UCSD-AML1 (cell line): ENCODE results near the gene RASSF3.
A peak's percentile ranks its signal among the peaks of the same experiment; 100 is the strongest.

Experiments
- DNase-seq: peaks from one replicate; lab custom pipeline; 2025; ENCODE audit not compliant: unreplicated experiment; lab: John Stamatoyannopoulos, UW

The RASSF3 gene

GRCh38 chr12:64667793-64668192 lies 57.5 kb downstream of the RASSF3 start:
- DNase-seq, result no peak

- DNase-seq, result peak; percentile 77
These were observed 59.1 kb downstream of the RASSF3 start for GRCh38 chr12:64669270-64669842.

DNA sequence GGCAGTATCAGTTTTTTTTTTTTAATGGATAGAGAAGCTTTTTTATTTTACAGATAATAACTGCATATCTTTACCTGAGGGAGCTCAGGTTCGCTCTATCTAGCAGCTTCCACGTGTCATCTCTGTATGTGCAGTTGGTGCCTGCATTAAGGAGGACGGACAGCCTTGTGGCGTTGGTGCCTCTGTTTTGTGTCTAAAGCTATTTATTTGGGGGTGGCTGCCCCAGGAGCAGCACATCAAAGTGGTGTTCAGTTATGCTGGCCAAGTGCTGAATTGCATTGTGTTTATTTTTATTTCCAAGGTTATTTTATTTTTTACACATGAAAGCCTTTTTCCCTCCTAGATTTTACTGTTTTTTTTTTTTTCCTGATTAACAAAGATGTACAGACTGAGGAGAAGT lies 59.7 kb downstream of the RASSF3 start:
- no peak for DNase-seq

- DNase-seq, result no peak
These were observed 60.8 kb downstream of the RASSF3 start for GRCh38 chr12:64670919-64671639.

- no peak for DNase-seq
These were observed 61.4 kb downstream of the RASSF3 start for GRCh38 chr12:64671681-64672080.

- DNase-seq, result peak; percentile 54
These were observed 62.7 kb downstream of the RASSF3 start for GRCh38 chr12:64672925-64673409.

- no peak for DNase-seq
These were observed 63.3 kb downstream of the RASSF3 start for GRCh38 chr12:64673490-64674169.

DNA sequence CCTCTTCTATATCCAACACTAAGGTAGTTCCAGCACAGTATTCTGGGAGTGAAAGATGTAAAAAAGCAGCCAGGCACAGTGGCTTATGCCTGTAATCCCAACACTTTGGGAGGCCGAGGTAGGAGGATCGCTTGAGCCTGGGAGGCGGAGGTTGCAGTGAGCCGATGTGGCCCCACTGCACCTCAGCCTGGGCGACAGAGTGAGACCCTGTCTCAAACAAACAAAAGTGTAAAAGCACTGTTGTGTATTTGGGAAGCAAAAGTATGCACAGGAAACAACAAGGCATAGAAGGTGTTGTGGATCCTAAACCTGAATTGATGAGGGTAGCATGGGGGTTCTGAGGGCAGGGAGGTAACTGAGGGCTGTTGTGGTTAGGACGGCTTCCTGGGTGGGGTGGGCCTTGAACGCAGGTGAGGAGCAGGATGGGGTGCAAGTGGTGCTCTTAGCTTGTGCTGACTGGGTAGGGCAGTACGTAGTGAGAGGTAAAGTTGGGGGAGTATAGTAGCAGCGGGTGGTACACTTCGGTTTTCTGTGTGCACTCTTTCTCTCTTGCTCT lies 64.2 kb downstream of the RASSF3 start:
- no peak for DNase-seq

GRCh38 chr12:64675795-64676194 lies 65.5 kb downstream of the RASSF3 start:
- DNase-seq, result peak; percentile 27

GRCh38 chr12:64678248-64678647 lies 68.0 kb downstream of the RASSF3 start:
- DNase-seq, result no peak

GRCh38 chr12:64678835-64679234 lies 68.5 kb downstream of the RASSF3 start:
- no peak for DNase-seq

DNA sequence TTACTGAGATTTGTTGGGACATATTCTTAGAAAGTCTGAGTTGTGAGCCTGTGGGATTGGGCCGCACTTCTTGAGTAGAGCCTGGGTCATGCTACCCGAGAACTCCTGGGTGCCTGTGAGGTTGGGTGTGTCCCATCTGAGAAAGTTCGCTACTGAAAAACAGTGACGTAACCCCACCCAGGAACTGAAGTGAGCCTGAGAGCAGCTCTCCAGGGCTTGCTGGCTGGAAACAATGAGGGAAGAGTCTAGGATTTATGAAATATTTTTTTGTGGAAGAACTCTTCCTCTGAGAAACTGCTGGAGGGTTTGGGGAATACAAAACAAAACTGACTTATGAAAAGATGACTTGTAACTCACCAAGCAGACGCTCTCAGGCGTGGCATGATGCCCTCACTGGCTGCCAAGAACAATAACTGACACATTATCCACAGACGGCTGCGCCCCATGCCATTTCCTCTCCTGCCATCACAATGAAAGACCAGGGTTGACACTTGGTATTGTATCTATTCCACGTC lies 69.2 kb downstream of the RASSF3 start:
- no peak for DNase-seq

DNA sequence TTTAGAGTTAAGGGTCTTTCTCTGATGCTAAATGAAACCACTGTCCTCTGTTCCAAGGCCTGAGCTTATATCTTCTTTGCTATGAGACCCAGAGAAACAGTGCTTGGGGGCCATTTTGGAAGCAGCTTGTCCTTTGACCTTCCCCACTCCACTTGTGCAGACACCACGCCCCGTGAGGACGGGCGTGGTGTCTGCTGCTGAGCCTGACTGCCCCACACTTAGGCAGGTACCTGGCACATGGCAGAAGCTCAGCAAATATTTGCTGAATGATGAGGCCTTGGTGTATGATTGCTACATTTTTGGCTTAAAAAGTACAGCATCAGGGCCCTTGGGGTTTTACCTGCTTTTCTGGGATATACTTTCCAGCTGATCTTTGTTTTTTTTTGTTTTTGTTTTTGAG lies 69.9 kb downstream of the RASSF3 start:
- no peak for DNase-seq

GRCh38 chr12:64681200-64682052 lies 71.1 kb downstream of the RASSF3 start:
- DNase-seq, result peak; percentile 18

DNA sequence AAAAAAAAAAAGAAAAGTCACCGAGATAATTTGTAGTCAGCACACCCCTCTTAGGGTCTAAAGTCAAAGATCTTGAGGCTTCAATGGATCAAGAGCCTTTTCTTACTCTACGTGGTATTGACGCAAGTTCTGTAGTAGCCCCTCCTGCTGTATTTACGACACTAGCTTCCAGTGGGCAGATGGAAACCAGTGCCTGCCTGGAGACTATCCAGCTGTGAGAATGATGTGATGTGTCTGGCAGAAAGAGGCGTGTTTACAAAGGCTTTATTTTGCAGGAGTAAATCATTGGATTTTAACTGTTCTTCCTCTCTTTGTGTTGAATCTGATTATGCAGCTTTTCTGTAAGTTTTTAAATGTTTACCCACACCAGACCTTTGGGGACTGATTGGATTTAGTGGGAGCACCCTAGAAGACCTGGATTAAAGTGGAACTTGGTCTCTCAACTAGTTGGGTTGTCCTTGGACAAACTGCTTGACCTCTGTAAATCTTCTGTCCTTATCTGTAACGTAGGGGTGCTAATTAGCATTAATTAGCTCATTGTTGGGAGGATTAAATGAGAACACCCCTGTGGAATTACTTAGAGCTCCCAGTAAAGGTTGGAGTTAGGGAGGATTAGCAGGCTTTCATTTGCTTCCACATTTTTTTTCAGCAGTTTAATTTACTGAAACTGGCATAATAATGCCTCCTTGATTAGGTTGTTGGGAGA lies 72.4 kb downstream of the RASSF3 start:
- no peak for DNase-seq

DNA sequence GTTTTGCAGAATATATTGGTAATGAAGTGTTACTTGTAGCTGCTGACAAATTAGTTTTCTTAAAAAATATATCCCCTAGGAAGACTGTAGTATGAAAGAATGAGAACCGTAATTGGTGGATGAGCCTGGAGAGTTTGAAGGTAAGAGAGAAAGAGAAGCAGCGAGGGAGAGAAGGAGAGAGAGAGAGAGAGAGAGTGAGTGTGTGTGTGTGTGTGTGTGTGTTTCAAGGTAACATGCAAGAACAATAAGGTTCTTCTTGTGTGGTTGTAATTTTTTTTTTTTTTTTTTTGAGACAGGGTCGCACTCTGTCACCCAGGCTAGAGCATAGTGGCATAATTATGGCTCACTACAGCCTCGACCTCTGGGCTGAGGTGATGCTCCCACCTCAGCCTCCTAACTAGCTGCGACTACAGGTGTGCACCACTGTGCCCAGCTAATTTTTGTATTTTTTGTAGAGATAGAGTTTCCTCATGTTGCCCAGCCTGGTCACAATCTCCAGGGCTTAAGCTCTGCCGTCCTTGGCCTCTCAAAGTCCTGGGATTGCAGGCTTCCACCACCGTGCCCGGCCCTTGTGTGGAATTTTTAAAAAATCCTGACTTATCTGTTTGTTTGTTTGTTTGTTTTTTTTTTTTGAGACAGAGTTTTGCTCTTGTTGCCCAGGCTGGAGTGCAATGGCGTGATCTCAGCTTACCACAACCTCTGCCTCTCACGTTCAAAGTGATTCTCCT lies 73.7 kb downstream of the RASSF3 start:
- no peak for DNase-seq

DNA sequence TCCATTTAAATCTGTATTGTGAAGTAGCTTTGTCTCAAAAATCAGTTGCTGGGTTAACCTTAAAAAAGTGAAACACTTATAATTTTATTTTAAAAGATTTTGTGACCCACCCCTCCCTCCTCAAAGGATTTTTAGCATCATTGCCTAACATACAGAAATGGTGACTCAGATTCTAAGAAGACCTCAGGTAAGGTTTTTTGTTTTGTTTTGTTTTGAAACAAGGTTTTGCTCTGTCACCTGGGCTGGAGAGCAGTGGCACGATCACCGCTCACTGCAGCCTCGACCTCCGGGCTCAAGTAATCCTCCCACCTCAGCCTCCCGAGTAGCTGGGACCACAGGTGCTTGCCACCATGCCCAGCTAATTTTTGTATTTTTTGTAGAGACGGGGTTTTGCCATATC lies 74.8 kb downstream of the RASSF3 start:
- no peak for DNase-seq

DNA sequence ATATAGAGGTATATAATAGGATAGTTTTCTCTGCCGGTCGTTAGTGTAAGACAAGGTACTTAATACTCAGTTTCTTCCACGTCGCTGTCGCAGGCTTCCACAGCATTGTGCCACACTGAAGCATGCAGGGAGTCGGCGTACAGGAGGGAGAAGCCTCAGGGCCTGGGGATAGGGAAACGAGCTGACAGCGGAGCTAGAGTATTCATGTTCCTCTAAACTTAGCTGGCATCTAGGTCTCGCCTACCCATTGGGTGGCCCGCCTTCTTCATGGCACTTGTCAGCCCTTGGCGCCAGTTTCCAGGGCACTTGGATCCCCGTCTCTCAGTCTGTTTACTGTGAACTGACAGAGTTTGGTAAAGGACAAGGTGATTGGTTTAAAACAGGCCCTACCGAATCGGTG lies 75.3 kb downstream of the RASSF3 start:
- DNase-seq, result no peak

DNA sequence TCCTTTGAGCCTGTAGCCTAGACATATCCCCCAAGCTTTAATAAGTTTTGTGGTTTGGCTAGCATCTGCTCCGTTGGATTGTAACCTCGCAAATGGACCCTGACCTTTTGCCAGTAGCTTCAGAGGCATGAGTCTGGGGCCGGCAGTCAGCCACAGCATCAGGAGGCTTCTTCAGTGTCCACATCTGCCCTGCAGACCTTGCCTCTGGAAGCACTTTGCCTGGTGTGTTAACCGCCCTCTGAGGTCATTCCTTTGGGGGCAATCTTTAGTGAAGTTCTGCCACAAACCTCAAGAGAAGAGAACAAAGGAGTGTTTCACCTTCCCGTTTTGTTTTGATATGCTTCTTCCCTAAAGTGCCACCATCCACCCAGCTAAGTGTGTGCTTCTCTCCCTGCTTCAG lies 77.5 kb downstream of the RASSF3 start:
- peak; percentile 16 for DNase-seq
